DMS79 (cell line): ENCODE measurements around the gene ACACB.

ENCODE experiments used
- DNase-seq: peaks from one replicate; lab custom pipeline; 2025; lab: John Stamatoyannopoulos, UW

The ACACB gene

GRCh38 chr12:109258607-109259544 lies 142.5 kb downstream of the ACACB start:
- DNase-seq = no peak

GRCh38 chr12:109259545-109259895 lies 143.1 kb downstream of the ACACB start:
- DNase-seq = no peak

GRCh38 chr12:109261087-109261486 lies 144.7 kb downstream of the ACACB start:
- no peak for DNase-seq

GRCh38 chr12:109261939-109262338 lies 145.6 kb downstream of the ACACB start:
- no peak for DNase-seq

- no peak for DNase-seq
Measured at GRCh38 chr12:109263439-109263838, 147.1 kb downstream of the ACACB start.

- no peak for DNase-seq
Measured at GRCh38 chr12:109264095-109264942, 147.9 kb downstream of the ACACB start.

GRCh38 chr12:109264943-109265650 lies 148.7 kb downstream of the ACACB start:
- DNase-seq = no peak

- DNase-seq = no peak
Measured at GRCh38 chr12:109266106-109266879, 149.9 kb downstream of the ACACB start.

GRCh38 chr12:109267361-109267760 lies 151.0 kb downstream of the ACACB start:
- DNase-seq = no peak

GRCh38 chr12:109268896-109269295 lies 152.5 kb downstream of the ACACB start:
- DNase-seq = no peak

- DNase-seq = no peak
Measured at GRCh38 chr12:109269428-109269827, 153.0 kb downstream of the ACACB start.

GRCh38 chr12:109270494-109270893 lies 154.1 kb downstream of the ACACB start:
- no peak for DNase-seq

GRCh38 chr12:109271418-109271817 lies 155.0 kb downstream of the ACACB start:
- no peak for DNase-seq

GRCh38 chr12:109273354-109273753 lies 157.0 kb downstream of the ACACB start:
- DNase-seq = peak; percentile 12

GRCh38 chr12:109274381-109274780 lies 158.0 kb downstream of the ACACB start:
- no peak for DNase-seq

- no peak for DNase-seq
Measured at GRCh38 chr12:109275173-109275572, 158.8 kb downstream of the ACACB start.

- no peak for DNase-seq
Measured at GRCh38 chr12:109276160-109276559, 159.8 kb downstream of the ACACB start.

- DNase-seq = no peak
Measured at GRCh38 chr12:109277255-109277898, 161.0 kb downstream of the ACACB start.

- DNase-seq = no peak
Measured at GRCh38 chr12:109277899-109278762, 161.7 kb downstream of the ACACB start.

- no peak for DNase-seq
Measured at GRCh38 chr12:109278912-109279311, 162.5 kb downstream of the ACACB start.
